ENCODE data around the gene RAB6D. TPM values are rescaled to one million over a fixed set of nuclear protein-coding genes. Genes with fewer than 3 reads are reported as not detected.
"Not testable (repeated sequence)": the region's sequence is repeated elsewhere in the genome, so short reads cannot be mapped to it uniquely, and the experiment has no call there.

RAB6D gene
- total and polyA plus RNA-seq, 2 of the 13 experiments (the other 11 are each of a cell fraction or from before 2014, with no cell fraction given): 0.01 TPM; not detected in 1

DNA sequence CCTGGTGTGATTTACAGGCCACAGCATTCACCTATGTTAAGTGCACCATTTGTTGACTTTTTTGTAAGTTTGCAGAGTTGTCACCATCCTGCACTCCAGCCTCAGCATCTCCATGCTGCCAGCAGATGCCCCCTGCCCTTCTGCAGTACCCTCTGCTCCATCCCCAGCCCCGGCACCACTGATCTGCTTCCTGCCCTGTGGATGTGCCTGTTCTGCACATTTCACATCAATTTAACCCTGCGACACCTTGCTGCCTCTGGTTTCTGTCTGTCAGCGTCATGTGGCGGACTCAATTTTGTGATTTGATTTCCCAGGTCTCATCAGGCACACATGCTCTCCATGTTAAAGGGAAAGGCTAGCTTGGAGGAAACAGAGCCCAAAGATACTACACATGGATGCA lies 36.5 kb upstream of the RAB6D start:
- H3K4me3 ChIP-seq (replicated peaks in 1 of 3; ENCODE audit: insufficient read depth in 1 of 3, low read depth in 2 of 3, low read length in 3 of 3); FAIRE-seq; BruUV-seq (replicated peaks); DNase-seq (ENCODE audit: low spot score); H3K27ac ChIP-seq (ENCODE audit: extremely low read length, insufficient read depth, low read length); H4K20me1 ChIP-seq (ENCODE audit: insufficient read depth, low read length); intact Hi-C loops (cut with micrococcal nuclease; ENCODE audit: unreplicated experiment); ATAC-seq; H3K4me1 ChIP-seq (ENCODE audit: insufficient read depth, low read length); H3K4me2 ChIP-seq (ENCODE audit: low read depth, low read length); H3K9ac ChIP-seq (ENCODE audit: insufficient read depth, low read depth, low read length); CTCF ChIA-PET (ENCODE audit: low intra/inter-chr PET ratio, low total read pairs); H3K9me3 ChIP-seq (ENCODE audit: low read length); H3K79me2 ChIP-seq (ENCODE audit: insufficient read depth, low read length); H2AFZ ChIP-seq (ENCODE audit: low read length); H3K36me3 ChIP-seq (replicated peaks in 1 of 2; ENCODE audit: control insufficient read depth in 1 of 2, insufficient read depth in 2 of 2, low read length in 2 of 2); POLR2A ChIA-PET: not testable (repeated sequence)
- in situ Hi-C loops (cut with HindIII; ENCODE audit: extremely low pct_ligation_motif_present, low pct_unique_long_range_greater_than_20kb): loop anchor here (25.0 kb wide), 1 partner anchor 262 kb away; no protein-coding TSS in a partner anchor
- H3K27me3 ChIP-seq (ENCODE audit: control insufficient read depth in 1 of 2, insufficient read depth in 2 of 2, low read length in 2 of 2): peaks cover 2 to 43% of the 10 kb centered on the region in 2 experiments; a peak in 4 of 5 replicates
- WGBS (ENCODE audit: low lambda C conversion rate): 20% methylated on average over 4 of the region's 4 CpGs

DNA sequence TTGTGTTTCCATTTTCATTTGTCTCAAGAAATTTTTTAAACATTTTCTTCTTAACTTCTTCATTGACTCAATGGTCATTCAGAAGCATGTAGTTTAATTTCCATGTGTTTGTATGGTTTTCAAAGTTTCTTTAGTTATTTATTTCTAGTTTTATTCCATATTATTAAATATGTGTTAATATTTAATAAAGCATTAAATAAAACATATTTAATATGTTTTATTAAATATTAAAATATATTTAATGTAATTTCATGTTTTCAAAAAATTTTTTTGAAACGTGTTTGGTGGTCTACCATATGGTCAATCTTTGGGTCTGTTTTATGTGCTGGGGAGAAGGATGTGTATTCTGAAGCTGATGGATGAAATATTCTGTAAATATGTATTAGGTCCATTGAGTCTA lies 32.2 kb upstream of the RAB6D start:
- FAIRE-seq; DNase-seq (ENCODE audit: low spot score); H4K20me1 ChIP-seq (ENCODE audit: insufficient read depth, low read length); H3K36me3 ChIP-seq (replicated peaks in 1 of 2; ENCODE audit: control insufficient read depth in 1 of 2, insufficient read depth in 2 of 2, low read length in 2 of 2); H3K4me2 ChIP-seq (ENCODE audit: low read depth, low read length); H3K4me3 ChIP-seq (replicated peaks in 1 of 3; ENCODE audit: insufficient read depth in 1 of 3, low read depth in 2 of 3, low read length in 3 of 3); BruUV-seq (replicated peaks); in situ Hi-C loops (cut with HindIII; ENCODE audit: extremely low pct_ligation_motif_present, low pct_unique_long_range_greater_than_20kb); ATAC-seq; POLR2A ChIA-PET; H2AFZ ChIP-seq (ENCODE audit: low read length); H3K79me2 ChIP-seq (ENCODE audit: insufficient read depth, low read length); intact Hi-C loops (cut with micrococcal nuclease; ENCODE audit: unreplicated experiment); CTCF ChIA-PET (ENCODE audit: low intra/inter-chr PET ratio, low total read pairs); H3K27ac ChIP-seq (ENCODE audit: extremely low read length, insufficient read depth, low read length); H3K9me3 ChIP-seq (ENCODE audit: low read length); H3K4me1 ChIP-seq (ENCODE audit: insufficient read depth, low read length); H3K9ac ChIP-seq (ENCODE audit: insufficient read depth, low read depth, low read length): not testable (repeated sequence)
- WGBS (ENCODE audit: low lambda C conversion rate): 0% methylated on average over 1 of the region's 1 CpG
- peaks cover 5 to 33% of the 10 kb centered on the region in 2 experiments; a peak in 4 of 5 replicates for H3K27me3 ChIP-seq (ENCODE audit: control insufficient read depth in 1 of 2, insufficient read depth in 2 of 2, low read length in 2 of 2)

DNA sequence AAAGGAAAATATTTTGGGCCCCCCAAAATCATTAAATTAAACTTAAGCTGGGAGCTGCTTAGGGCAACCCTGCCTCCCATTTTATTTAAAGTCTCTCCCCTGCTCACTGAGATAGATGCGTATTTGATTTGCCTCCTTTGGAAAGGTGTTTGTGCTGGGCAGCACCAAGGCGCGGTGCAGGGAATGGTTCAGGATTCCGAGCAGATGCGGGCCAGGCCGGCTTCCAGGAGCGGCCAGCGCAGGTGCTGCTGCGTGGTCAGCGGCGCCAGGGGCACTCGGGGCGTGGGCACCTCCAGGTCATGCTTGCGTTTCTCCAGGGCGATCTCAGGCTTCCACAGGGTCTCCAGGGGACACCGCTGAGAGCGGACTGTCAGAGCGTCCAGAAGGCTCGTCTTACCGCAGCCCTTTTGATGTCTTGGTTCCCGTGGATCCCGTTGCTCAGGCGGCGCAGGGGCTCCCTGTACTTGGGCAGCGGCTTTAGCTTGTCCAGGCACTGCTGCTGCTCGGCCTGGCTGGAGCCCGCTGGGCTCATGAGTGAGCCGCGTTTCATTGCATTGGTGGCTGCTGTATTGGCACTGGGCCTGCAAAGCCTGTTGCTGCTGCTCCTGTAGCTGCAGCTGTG lies 31.2 kb upstream of the RAB6D start:
- H3K36me3 ChIP-seq (replicated peaks in 1 of 2; ENCODE audit: control insufficient read depth in 1 of 2, insufficient read depth in 2 of 2, low read length in 2 of 2); H3K9me3 ChIP-seq (ENCODE audit: low read length); CTCF ChIA-PET (ENCODE audit: low intra/inter-chr PET ratio, low total read pairs); H3K4me1 ChIP-seq (ENCODE audit: insufficient read depth, low read length); in situ Hi-C loops (cut with HindIII; ENCODE audit: extremely low pct_ligation_motif_present, low pct_unique_long_range_greater_than_20kb); H3K9ac ChIP-seq (ENCODE audit: insufficient read depth, low read depth, low read length); H3K79me2 ChIP-seq (ENCODE audit: insufficient read depth, low read length); DNase-seq (ENCODE audit: low spot score); POLR2A ChIA-PET; FAIRE-seq; H4K20me1 ChIP-seq (ENCODE audit: insufficient read depth, low read length); H2AFZ ChIP-seq (ENCODE audit: low read length); BruUV-seq (replicated peaks); H3K27ac ChIP-seq (ENCODE audit: extremely low read length, insufficient read depth, low read length); intact Hi-C loops (cut with micrococcal nuclease; ENCODE audit: unreplicated experiment): not testable (repeated sequence)
- Histone ChIP-seq H3K27me3 (ENCODE audit: control insufficient read depth in 1 of 2, insufficient read depth in 2 of 2, low read length in 2 of 2) (peaks cover 5 to 24% of the 10 kb centered on the region in 2 experiments; a peak in 4 of 5 replicates), H3K4me3 (replicated peaks in 1 of 3; ENCODE audit: insufficient read depth in 1 of 3, low read depth in 2 of 3, low read length in 3 of 3) (peak overlapping the region in 1 of 3 experiments; percentile 52; a peak in 1 of 6 replicates), H3K4me2 (ENCODE audit: low read depth, low read length) (peak overlapping the region; percentile 58)
- 35% methylated on average over 12 of the region's 29 CpGs for WGBS (ENCODE audit: low lambda C conversion rate)
- peak; percentile 68 for TF ChIP-seq HNRNPLL (IDR thresholded peaks at IDR 0.05; ENCODE audit: low read depth, low read length, poor library complexity, severe bottlenecking)
- TF ChIP-seq, protein P1, sequence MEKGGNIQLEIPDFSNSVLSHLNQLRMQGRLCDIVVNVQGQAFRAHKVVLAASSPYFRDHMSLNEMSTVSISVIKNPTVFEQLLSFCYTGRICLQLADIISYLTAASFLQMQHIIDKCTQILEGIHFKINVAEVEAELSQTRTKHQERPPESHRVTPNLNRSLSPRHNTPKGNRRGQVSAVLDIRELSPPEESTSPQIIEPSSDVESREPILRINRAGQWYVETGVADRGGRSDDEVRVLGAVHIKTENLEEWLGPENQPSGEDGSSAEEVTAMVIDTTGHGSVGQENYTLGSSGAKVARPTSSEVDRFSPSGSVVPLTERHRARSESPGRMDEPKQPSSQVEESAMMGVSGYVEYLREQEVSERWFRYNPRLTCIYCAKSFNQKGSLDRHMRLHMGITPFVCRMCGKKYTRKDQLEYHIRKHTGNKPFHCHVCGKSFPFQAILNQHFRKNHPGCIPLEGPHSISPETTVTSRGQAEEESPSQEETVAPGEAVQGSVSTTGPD (CRISPR knock-in tag; IDR thresholded peaks at IDR 0.05): 0 out of 2 replicates have a peak, but pooled peaks have one; percentile 12
- TF ChIP-seq, protein P2, sequence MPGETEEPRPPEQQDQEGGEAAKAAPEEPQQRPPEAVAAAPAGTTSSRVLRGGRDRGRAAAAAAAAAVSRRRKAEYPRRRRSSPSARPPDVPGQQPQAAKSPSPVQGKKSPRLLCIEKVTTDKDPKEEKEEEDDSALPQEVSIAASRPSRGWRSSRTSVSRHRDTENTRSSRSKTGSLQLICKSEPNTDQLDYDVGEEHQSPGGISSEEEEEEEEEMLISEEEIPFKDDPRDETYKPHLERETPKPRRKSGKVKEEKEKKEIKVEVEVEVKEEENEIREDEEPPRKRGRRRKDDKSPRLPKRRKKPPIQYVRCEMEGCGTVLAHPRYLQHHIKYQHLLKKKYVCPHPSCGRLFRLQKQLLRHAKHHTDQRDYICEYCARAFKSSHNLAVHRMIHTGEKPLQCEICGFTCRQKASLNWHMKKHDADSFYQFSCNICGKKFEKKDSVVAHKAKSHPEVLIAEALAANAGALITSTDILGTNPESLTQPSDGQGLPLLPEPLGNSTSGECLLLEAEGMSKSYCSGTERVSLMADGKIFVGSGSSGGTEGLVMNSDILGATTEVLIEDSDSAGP (CRISPR knock-in tag; IDR thresholded peaks at IDR 0.05; ENCODE audit: borderline replicate concordance): 0 out of 2 replicates have a peak, but pooled peaks have one; percentile 8
- ATAC-seq: peak; percentile 66
